Activated naive CD8-positive, alpha-beta T cell treated with anti-CD3 and anti-CD28 coated beads for 36 hours (primary cell): ENCODE measurements around the gene ZNF341. TPM values are rescaled to one million over a fixed set of nuclear protein-coding genes. Genes with fewer than 3 reads are reported as not detected.
"Not testable (repeated sequence)": the region's sequence is repeated elsewhere in the genome, so short reads cannot be mapped to it uniquely, and the experiment has no call there.

Source experiments
- DNase-seq: peaks from one replicate; pipeline ENCODE4 v3.0.0; 2021
- H3K27ac Mint-ChIP-seq: one replicate; pipeline ENCODE4 v1.8.0; 2022; ENCODE audit warnings: mild to moderate bottlenecking, moderate library complexity, mixed read lengths
- H3K27me3 Mint-ChIP-seq: one replicate; pipeline ENCODE4 v1.8.0; 2022; ENCODE audit warnings: mild to moderate bottlenecking, mixed read lengths
- H3K36me3 Mint-ChIP-seq: one replicate; pipeline ENCODE4 v1.8.0; 2021; ENCODE audit warnings: mild to moderate bottlenecking, mixed read lengths
- H3K4me1 Mint-ChIP-seq: one replicate; pipeline ENCODE4 v1.8.0; 2021; ENCODE audit warnings: mixed read lengths
- H3K4me3 Mint-ChIP-seq: one replicate; pipeline ENCODE4 v1.8.0; 2022; ENCODE audit warnings: mild to moderate bottlenecking, moderate library complexity, mixed read lengths
- H3K9me3 Mint-ChIP-seq: one replicate; pipeline ENCODE4 v1.8.0; 2022; ENCODE audit warnings: mixed read lengths
- total RNA-seq, 2 experiments: library from RNA; stranded (reverse); gene quantifications; one replicate each; pipeline ENCODE4 v1.2.3, GENCODE V29; 2021

ZNF341 gene
- total RNA-seq, 2 experiments from 2014 or later = 3.7 TPM

DNA sequence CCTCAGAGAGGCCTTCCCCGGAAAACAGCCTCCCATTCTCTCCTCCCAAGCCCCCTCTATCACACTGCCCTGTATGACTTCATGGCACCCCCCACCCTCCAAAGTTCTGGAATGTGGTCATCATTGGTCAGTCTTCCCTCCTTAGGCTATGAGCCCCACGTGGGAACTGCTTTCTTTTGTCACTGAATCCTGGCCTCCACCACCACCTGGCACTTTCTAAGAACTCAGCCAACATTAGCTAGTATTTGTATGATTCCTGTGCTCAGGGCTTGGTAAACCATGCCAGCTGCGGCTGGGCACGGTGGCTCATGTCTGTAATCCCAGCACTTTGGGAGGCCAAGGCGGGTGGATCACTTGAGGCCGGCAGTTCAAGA lies 37.2 kb upstream of the ZNF341 start:
- H3K36me3 Mint-ChIP-seq = peaks cover 2% of the 10 kb centered on the region
- no peak overlapping the region for H3K4me3 Mint-ChIP-seq
- no peak for DNase-seq
- peaks cover 15% of the 10 kb centered on the region for H3K4me1 Mint-ChIP-seq
- no peak overlapping the region for H3K27ac Mint-ChIP-seq
- peaks cover 2% of the 10 kb centered on the region for H3K9me3 Mint-ChIP-seq
- H3K27me3 Mint-ChIP-seq = no peaks in the 10 kb centered on the region

DNA sequence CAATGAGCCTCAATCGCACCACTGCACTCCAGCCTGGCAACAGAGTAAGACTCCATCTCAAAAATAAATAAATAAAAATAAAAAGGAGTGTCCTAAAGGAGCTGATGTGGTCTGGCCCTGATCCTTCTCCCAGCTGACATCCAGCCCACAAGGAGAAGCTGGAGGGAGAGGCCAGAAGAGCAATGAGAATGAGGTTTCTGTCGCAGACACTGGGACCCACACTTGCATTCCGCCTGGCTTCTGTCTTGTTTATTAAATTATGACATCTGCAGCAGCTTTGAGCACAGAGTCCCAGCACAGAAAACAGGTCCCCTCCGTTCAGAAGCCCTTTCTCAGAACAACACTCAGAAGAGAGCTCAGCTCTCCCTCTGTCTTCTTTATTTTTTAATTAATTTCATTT lies 35.3 kb upstream of the ZNF341 start:
- H3K4me1 Mint-ChIP-seq = peaks cover 2% of the 10 kb centered on the region
- no peak overlapping the region for H3K4me3 Mint-ChIP-seq
- peaks cover 4% of the 10 kb centered on the region for H3K36me3 Mint-ChIP-seq
- no peak for DNase-seq
- H3K27ac Mint-ChIP-seq = no peak overlapping the region
- H3K9me3 Mint-ChIP-seq = peaks cover 2% of the 10 kb centered on the region
- no peaks in the 10 kb centered on the region for H3K27me3 Mint-ChIP-seq

DNA sequence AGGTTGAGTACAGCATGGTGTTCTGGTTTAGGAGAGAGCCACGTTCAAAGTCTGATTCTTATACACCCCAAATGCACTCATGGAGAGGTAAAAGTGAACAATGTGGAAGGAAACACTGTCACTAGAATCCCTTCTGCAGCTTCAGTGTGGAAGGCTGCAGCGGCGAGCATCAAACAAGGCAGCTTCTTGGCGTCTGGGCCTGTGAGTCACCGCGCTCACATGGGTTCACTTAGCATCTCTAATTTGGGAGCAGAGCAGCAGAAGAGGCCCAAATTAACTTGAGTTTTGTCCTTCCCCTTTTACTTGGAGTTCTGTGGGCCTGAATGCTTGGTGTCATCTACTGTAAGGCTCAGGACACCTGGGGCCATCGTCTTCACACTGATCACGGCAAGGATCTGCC lies 34.7 kb upstream of the ZNF341 start:
- Mint-ChIP-seq H3K4me3 (no peak overlapping the region), H3K27me3 (no peaks in the 10 kb centered on the region), H3K36me3 (peaks cover 4% of the 10 kb centered on the region), H3K9me3 (peaks cover 2% of the 10 kb centered on the region), H3K4me1 (peaks cover under 1% of the 10 kb centered on the region), H3K27ac (no peak overlapping the region)
- no peak for DNase-seq

DNA sequence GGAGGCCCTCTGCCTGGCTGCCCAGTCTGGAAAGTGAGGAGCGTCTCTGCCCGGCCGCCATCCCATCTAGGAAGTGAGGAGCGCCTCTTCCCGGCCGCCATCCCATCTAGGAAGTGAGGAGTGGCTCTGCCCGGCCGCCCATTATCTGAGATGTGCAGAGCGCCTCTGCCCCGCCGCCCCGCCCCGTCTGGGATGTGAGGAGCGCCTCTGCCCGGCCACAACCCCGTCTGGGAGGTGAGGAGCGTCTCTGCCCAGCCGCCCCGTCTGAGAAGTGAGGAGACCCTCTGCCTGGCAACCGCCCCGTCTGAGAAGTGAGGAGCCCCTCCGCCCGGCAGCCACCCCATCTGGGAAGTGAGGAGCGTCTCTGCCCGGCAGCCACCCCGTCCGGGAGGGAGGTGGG lies 32.8 kb upstream of the ZNF341 start:
- not testable (repeated sequence) for H3K9me3 Mint-ChIP-seq, H3K4me1 Mint-ChIP-seq, H3K36me3 Mint-ChIP-seq, H3K4me3 Mint-ChIP-seq, DNase-seq, H3K27ac Mint-ChIP-seq, H3K27me3 Mint-ChIP-seq

DNA sequence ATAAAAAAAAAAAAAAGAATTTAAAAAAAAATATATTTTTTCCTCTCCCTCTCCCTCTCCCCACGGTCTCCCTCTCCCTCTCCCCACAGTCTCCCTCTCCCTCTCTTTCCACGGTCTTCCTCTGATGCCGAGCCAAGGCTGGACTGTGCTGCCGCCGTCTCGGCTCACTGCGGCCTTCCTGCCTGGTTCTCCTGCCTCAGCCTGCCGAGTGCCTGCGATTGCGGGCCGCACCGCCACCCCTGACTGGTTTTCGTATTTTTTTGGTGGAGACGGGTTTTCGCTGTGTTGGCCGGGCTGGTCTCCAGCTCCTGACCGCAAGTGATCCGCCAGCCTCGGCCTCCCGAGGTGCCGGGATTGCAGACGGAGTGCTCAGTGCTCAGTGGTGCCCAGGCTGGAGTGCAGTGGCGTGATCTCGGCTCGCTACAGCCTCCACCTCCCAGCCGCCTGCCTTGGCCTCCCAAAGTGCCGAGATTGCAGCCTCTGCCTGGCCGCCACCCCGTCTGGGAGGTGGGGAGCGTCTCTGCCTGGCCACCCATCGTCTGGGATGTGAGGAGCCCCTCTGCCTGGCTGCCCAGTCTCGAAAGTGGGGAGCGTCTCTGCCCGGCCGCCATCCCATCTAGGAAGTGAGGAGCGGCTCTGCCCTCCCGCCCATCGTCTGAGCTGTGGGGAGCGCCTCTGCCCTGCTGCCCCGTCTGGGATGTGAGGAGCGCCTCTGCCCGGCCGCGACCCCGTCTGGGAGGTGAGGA lies 30.9 kb upstream of the ZNF341 start:
- H3K4me3 Mint-ChIP-seq, H3K27me3 Mint-ChIP-seq, H3K4me1 Mint-ChIP-seq, H3K9me3 Mint-ChIP-seq, H3K36me3 Mint-ChIP-seq, DNase-seq, H3K27ac Mint-ChIP-seq: not testable (repeated sequence)

DNA sequence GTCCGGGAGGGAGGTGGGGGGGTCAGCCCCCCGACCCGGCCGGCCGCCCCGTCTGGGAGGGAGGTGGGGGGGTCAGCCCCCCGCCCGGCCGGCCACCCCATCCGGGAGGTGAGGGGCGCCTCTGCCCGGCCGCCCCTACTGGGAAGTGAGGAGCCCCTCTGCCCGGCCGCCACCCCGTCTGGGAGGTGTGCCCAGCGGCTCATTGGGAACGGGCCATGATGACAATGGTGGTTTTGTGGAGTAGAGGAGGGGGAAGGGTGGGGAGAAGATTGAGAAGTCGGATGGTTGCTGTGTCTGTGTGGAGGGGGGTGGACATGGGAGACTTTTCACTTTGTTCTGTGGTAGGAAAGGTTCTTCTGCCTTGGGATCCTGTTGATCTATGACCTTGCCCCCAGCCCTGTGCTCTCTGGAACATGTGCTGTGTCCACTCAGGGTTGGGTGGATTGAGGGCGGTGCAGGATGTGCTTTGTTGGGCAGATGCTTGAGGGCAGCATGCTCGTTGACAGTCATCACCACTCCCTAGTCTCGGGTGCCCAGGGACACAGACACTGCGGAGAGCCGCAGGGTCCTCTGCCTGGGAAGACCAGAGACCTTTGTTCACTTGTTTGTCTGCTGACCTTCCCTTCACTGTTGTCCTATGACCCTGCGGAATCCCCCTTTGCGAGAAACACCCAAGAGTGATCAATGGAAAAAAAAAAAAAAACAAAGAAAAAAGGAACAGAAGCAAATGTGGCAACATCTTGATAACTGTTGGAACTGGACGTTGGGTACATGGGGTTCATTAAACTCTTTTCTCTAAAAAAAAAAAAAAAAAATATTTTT lies 30.0 kb upstream of the ZNF341 start:
- Mint-ChIP-seq H3K36me3 (peaks cover 4% of the 10 kb centered on the region), H3K9me3 (peaks cover 2% of the 10 kb centered on the region), H3K4me1 (no peaks in the 10 kb centered on the region), H3K27me3 (no peaks in the 10 kb centered on the region), H3K27ac (no peak overlapping the region), H3K4me3 (no peak overlapping the region)
- no peak for DNase-seq

DNA sequence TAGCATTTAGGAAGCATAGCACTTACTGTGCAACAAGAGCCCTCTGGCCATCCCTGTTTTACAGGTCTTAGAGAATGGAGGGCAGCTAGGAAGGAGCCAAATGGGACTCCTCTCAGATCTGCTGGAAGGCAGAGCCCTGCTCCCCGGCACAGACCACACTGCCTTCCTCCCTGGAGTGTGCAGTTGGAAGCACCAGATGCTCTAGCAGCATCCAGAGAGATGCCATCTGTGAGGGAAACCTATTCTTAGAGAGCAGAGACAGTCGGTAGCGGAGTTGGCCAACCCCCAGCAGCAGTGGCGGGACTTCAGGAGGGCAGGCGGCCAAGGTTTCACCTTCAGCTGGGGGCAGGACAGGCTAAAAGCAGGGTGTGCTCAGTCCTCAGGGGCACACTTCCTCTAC lies 28.9 kb upstream of the ZNF341 start:
- Mint-ChIP-seq H3K27ac (no peak overlapping the region), H3K9me3 (peaks cover 2% of the 10 kb centered on the region), H3K4me1 (no peaks in the 10 kb centered on the region), H3K36me3 (peaks cover 4% of the 10 kb centered on the region), H3K27me3 (no peaks in the 10 kb centered on the region), H3K4me3 (no peak overlapping the region)
- DNase-seq = no peak

DNA sequence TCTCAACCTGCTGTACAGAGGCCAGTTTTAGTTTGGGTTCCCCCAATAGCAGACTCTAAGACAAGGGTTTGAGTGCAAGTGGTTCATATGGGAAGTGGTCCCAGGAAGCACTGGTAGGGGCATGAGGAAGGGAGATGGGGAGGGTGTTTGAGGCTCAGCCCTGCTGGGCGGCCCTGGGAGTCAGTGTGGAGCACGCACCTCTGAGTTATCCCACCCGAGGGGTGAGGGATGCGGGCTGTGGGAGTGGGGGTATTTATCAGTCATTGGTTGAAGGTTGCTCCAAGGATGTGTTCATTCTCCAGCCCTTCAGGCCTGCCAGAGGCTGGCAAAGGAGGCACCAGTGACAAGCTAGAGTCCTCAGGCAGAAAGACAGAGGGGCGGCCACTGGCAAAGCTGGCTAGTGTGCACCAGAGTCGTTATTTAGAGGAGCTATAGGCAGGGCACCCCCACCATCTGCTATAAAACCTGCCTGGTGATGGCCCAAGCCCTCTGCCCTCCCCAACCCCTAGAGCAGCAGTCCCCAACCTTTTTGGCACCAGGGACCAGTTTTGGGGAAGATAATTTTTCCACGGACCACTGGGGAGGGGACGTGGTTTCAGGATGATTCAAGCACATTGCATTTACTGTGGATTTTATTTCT lies 28.2 kb upstream of the ZNF341 start:
- H3K4me1 Mint-ChIP-seq = no peaks in the 10 kb centered on the region
- H3K9me3 Mint-ChIP-seq = no peaks in the 10 kb centered on the region
- no peaks in the 10 kb centered on the region for H3K27me3 Mint-ChIP-seq
- no peak overlapping the region for H3K27ac Mint-ChIP-seq
- no peak overlapping the region for H3K4me3 Mint-ChIP-seq
- DNase-seq = no peak
- peaks cover 2% of the 10 kb centered on the region for H3K36me3 Mint-ChIP-seq

DNA sequence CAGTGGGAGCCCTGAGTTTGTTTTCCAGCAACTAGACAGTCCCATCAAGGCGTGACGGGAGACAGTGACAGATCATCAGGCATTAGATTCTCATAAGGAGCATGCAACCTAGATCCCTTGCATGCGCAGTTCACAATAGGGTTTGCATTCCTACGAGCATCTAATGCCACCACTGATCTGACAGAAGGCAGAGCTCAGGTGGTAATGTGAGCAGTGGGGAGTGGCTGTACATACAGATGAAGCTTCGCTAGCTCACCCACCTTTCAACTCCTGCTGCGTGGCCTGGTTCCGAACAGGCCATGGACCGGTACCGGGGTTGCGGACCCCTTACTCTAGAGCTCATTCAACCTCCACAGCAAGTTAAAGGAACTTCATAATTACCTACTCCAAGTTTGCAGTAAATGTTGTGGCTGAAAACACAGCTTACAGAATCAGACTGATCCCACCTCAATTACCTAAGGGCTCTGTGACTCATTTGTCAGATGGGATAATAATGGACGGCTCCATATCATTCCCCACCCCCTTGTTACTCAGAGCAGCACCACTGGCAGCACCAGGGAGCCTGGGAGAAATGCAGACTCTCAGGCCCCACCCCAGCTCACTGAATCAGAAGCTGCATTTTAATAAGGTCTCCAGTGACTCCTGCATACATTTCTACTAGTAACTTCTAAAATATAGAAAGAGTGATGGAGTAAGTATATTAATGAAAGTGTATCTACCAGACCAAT lies 27.4 kb upstream of the ZNF341 start:
- Mint-ChIP-seq H3K4me3 (no peak overlapping the region), H3K27ac (no peak overlapping the region), H3K27me3 (no peaks in the 10 kb centered on the region), H3K4me1 (peaks cover 3% of the 10 kb centered on the region), H3K9me3 (no peaks in the 10 kb centered on the region), H3K36me3 (peaks cover 2% of the 10 kb centered on the region)
- no peak for DNase-seq

DNA sequence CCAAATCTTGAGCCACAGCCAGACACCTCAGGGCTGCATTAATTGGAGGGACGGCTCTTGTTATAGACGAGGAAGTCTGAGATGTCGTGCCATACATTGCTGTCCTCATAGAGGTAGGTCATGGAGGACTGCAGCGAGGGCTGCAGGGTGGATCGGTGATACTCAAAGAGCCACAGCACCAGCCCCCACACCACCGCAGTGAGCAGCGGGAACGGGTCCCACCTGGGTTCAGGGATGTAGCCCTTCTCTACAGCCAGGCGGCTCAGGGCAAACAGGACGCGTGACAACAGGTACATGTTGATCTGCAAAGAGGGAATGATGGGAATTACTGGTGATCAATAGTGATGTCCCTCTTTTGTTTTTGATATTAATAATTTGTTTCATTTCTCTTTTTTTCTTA lies 24.1 kb upstream of the ZNF341 start:
- Mint-ChIP-seq H3K4me1 (peaks cover 9% of the 10 kb centered on the region), H3K9me3 (no peaks in the 10 kb centered on the region), H3K27ac (no peak overlapping the region), H3K4me3 (no peak overlapping the region), H3K27me3 (no peaks in the 10 kb centered on the region), H3K36me3 (peaks cover 7% of the 10 kb centered on the region)
- no peak for DNase-seq

DNA sequence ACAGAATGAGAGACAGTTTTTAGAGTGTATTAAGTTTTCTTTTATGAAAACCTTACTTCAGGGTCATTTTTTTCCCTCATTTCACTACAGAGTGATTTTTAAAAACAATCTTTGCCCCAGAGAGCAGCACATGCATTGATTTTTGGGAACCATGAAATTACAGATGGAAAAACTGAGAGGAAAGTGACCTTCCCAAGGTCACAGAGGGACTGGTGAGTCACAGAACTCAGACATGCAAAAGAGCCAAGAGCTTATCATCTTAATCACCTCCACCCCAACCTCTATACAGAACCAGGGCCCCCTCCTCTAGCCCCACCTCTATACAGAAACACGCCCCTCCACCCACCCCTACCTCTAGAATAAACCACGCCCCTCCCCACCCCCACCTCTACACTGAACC lies 22.4 kb upstream of the ZNF341 start:
- Mint-ChIP-seq H3K9me3 (no peaks in the 10 kb centered on the region), H3K27me3 (no peaks in the 10 kb centered on the region), H3K36me3 (peaks cover 7% of the 10 kb centered on the region), H3K4me1 (peaks cover 9% of the 10 kb centered on the region), H3K4me3 (no peak overlapping the region), H3K27ac (no peak overlapping the region)
- no peak for DNase-seq

DNA sequence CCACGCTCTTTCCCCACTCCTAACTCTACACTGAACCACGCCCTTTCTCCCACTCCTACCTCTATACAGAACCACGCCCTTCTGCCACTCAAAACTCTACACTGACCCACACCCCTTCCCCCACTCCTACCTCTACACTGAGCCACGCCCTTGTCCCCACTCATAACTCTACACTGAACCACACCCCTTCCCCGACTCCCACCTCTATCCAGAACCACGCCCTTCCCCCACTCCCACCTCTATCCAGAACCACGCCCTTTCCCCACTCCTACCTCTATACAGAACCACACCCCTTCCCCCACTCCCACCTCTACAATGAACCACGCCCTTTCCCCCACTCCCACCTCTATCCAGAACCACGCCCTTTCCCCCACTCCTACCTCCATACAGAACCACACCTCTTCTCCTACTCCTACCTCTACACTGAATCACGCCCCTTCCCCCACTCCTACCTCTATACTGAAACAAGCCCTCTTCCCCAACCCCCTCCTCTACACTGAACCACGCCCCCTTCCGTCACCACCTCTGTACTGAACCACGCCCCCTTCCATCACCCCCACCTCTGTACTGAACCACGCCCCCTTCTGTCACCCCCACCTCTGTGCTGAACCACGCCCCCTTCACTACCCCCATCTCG lies 21.8 kb upstream of the ZNF341 start:
- H3K27ac Mint-ChIP-seq = no peak overlapping the region
- DNase-seq = no peak

DNA sequence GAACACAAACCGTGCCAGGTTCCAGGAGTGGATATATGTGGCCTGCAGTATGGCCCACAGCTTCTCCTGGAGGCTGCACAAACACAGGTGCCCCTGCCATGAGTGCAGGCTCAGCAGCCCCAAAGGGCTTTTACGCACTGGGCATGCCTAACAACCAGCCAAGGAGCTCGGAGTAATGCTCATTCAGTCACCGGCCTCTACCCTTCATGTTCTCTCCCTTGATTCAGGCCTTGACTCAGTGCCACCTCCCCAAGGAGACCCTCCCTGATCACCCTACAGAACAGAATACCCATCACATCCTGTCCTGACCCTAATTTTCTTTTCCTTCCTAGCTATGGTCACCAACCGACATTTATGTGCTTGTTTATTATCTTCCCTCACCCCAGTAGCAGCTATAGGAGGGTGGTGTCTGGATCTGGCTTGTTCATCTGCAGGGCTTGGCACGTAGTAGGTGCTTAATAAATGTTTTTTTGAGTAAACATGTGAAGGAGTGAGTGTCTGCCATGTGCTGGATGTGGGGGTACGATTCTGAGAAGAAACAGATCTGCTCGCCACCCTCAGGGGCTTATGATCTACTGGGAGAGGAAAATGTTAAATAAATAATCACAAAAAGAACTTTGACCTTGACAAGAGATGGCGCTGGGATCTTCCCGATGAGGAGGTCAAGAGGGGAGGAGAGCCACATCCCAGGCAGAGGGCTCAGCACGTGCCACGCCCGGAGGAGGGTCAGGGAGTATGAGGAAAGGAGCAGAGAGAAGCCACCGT lies 20.9 kb upstream of the ZNF341 start:
- no peak overlapping the region for H3K27ac Mint-ChIP-seq
- H3K4me3 Mint-ChIP-seq = no peak overlapping the region
- DNase-seq = no peak
- no peaks in the 10 kb centered on the region for H3K9me3 Mint-ChIP-seq
- peaks cover 9% of the 10 kb centered on the region for H3K4me1 Mint-ChIP-seq
- no peaks in the 10 kb centered on the region for H3K27me3 Mint-ChIP-seq
- peaks cover 7% of the 10 kb centered on the region for H3K36me3 Mint-ChIP-seq

More for the DNA sequence above, 21.8 kb upstream of the ZNF341 start:
- no peak overlapping the region for H3K4me3 Mint-ChIP-seq
- H3K27me3 Mint-ChIP-seq = no peaks in the 10 kb centered on the region
- H3K36me3 Mint-ChIP-seq = peaks cover 7% of the 10 kb centered on the region
- peaks cover 9% of the 10 kb centered on the region for H3K4me1 Mint-ChIP-seq
- H3K9me3 Mint-ChIP-seq = no peaks in the 10 kb centered on the region

DNA sequence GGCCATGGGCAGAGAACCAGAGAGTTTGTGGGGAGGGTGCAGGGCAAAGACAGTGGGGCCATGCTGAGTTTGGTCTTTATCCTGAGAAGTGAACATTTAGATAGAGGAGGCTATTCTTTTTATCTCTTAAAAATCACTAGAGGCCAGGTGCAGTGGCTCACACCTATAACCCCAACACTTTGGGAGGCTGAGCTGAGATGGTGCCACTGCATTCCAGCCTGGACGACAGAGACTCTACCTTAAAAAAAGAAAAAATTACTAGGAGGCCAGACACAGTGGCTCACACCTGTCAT lies 20.4 kb upstream of the ZNF341 start:
- H3K27me3 Mint-ChIP-seq = no peaks in the 10 kb centered on the region
- peaks cover 9% of the 10 kb centered on the region for H3K4me1 Mint-ChIP-seq
- no peak overlapping the region for H3K27ac Mint-ChIP-seq
- peaks cover 7% of the 10 kb centered on the region for H3K36me3 Mint-ChIP-seq
- DNase-seq = no peak
- no peaks in the 10 kb centered on the region for H3K9me3 Mint-ChIP-seq
- H3K4me3 Mint-ChIP-seq = no peak overlapping the region
